NCI-H2081 treated with DMSO at 0.1 percent for 48 hours (cell line): ENCODE results near the gene ANK3.
A peak's percentile ranks its signal among the peaks of the same experiment; 100 is the strongest.

ENCODE experiments used
- DNase-seq: peaks from one replicate; lab custom pipeline; 2025; lab: John Stamatoyannopoulos, UW

ANK3 gene

GRCh38 chr10:60343254-60343653, 46.4 kb downstream of the ANK3 start:
- no peak for DNase-seq

GRCh38 chr10:60341969-60342368, 47.7 kb downstream of the ANK3 start:
- no peak for DNase-seq

- DNase-seq = no peak
These were observed 48.7 kb downstream of the ANK3 start for GRCh38 chr10:60340973-60341372.

DNA sequence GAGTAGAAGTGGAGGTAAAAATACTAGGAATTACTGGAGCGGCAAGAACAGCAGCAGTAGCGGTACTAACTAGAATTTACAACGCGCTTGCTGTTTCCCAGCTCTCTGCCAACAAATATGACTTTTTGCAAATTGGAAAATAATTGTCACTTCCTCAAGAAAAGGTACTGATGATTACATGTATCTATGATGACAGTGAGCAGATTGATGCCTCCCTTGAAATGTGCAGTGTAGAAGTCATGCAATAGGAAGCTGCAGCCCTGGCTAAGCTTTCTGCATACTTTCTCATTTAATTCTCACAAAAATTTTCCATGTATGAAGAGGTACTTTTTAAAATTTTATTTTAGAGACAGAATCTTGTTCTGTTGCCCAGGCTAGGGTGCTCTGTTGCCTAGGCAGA, 49.9 kb downstream of the ANK3 start:
- no peak for DNase-seq

- DNase-seq = no peak
These were observed 50.9 kb downstream of the ANK3 start for GRCh38 chr10:60338786-60339185.

GRCh38 chr10:60338002-60338564, 51.6 kb downstream of the ANK3 start:
- DNase-seq = no peak

- no peak for DNase-seq
These were observed 52.6 kb downstream of the ANK3 start for GRCh38 chr10:60336901-60337630.

GRCh38 chr10:60335708-60336107, 54.0 kb downstream of the ANK3 start:
- peak; percentile 1 for DNase-seq

DNA sequence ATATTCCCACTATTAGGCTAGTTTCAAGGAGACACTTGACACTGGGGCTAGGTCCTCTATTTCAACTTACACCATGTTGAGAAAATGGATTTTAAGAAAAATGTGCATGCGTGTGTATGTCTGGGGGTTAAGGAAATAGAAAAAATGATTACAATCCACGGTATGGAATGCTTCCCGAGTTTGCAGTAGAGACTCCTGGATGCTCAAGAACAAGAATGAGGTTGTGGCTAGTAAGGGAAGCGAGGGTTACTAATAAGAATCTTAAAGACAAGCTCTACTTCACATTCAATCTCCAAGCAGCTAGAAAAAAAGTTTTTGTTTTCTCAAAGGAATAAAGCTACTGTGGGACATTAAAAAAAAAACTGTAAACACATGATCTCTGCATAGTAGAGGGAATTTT, 54.7 kb downstream of the ANK3 start:
- no peak for DNase-seq

GRCh38 chr10:60332371-60332770, 57.3 kb downstream of the ANK3 start:
- no peak for DNase-seq

DNA sequence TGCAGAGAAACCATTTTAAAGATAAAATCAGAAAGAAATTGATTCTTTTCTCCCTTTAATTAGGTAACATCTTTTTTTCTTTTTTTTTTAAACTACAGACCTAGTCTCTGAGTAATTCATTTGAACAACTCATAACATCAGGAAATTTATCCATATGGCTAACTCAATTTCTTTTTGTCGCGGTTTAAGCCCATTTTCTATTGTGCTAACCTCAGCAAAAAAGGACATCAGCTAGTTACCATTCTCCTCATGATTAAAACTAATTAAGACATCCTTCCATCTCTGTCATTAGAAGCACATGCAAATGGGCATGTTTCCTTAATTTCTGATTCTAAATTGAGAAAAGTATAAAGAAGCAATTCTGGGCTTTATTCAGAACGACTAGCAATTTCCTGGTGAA, 57.8 kb downstream of the ANK3 start:
- no peak for DNase-seq

- DNase-seq = no peak
These were observed 66.5 kb downstream of the ANK3 start for GRCh38 chr10:60323162-60323561.

GRCh38 chr10:60320666-60321065, 69.0 kb downstream of the ANK3 start:
- DNase-seq = no peak

DNA sequence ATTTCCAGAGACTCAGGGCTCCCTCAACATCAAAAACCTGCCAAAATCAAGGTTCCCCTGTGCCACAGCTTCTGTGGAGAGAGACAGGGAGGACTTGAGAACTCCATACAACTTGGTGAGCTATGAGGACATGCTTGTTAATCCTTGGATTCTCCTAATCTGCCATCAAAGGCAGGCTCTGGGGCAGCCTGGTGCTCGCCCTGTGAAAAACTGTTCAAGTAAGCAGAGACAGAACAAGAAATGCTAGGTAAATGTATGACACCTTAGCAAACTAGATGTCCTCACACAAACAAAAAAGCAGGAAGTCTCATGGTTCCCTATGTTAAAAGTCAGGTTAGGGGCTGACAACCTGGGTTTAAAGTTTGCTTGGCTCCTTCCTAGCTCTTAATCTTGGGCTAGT, 73.6 kb downstream of the ANK3 start:
- DNase-seq = no peak

DNA sequence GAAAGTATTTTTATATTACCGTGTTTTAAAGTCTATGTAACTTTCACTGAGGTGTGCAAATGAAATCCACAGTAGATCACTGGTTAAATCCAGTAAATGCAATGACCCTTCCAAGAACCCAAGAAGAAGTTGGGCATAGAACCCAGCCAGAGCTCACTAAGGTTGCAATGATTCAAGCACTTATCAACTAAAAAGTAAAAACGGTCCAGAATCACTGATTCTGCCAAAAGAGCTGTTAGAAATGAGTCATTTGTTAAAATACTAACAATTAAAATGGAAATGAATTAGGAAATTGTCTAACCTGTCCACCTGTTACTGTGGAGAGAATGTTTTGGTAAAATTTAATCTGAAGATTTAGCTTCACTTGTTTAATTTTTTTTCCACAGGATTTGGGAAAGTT, 74.4 kb downstream of the ANK3 start:
- no peak for DNase-seq

- no peak for DNase-seq
These were observed 75.4 kb downstream of the ANK3 start for GRCh38 chr10:60314069-60314940.

DNA sequence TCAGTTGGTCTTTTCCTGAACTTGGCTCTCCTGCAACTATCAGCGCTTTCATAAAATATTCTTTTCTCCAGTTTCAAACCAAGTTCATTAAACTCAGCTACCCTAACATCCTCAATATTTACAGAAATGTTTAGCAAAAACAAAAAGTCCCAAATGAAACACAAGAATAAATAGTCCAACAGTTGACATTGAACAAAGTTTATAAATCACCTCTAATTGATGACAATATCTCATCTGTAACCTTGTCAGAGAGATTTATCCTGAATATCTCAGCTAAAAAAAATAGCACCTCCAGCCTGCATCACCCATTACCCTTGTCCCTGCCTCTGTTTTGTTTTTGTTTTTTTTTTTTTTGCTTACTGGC, 76.1 kb downstream of the ANK3 start:
- no peak for DNase-seq

GRCh38 chr10:60312818-60313588, 76.7 kb downstream of the ANK3 start:
- DNase-seq = no peak

DNA sequence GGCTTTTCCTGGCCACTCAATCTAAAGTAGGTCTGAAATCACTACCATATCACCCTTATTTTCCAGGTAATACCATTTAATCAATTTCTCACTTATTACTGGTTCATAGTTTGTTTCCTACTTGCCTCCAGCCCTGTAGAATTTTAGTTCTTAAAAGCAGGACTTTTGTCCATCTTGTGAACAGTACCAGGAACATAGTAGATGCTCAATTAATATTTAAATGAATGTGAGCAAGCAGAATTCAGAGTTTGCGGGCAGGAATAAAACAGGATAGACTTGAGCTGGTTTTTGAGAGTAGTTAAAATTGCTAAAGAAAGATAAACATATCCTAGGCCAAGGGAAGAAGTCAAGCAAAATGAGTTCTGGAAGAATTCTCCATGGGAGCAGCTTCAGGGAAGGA, 77.9 kb downstream of the ANK3 start:
- DNase-seq = no peak

- no peak for DNase-seq
These were observed 78.9 kb downstream of the ANK3 start for GRCh38 chr10:60310740-60311139.

GRCh38 chr10:60309891-60310290, 79.8 kb downstream of the ANK3 start:
- DNase-seq = no peak

DNA sequence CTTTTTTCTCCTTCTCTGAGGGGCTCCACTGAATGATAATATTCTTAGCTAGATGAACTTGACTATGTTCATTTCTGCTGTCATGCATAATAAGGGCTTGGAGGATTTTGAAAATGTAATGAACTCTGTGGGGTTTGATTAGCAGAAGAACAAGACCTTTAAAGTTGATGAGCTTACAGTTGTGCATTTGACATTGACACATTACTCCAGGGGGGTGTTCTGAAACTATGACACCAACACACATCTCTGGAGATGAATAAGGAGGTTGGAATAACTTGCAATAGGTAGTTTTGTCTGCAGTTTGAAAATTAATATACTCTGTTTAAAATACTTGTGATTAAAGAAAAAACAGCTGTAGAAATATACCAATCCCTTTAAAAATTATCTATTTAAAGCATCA, 80.3 kb downstream of the ANK3 start:
- no peak for DNase-seq
